H1 (cell line): ENCODE data around the gene DPT. TPM values are rescaled to one million over a fixed set of nuclear protein-coding genes. Genes with fewer than 3 reads are reported as not detected.

Source experiments
- PHF8 ChIP-seq: fragments of 200-600 bp; sonication (generic); conservative IDR thresholded peaks from 2 replicates; pipeline ENCODE4 v1.7.1; 2012; ENCODE audit warnings: low read depth, mild to moderate bottlenecking, inconsistent platforms, low read length, moderate library complexity
- POLR2AphosphoS5 ChIP-seq: IDR thresholded peaks from 2 replicates; pipeline ENCODE4 v1.6.1; 2011; ENCODE audit warnings: low read depth, low read length
- polyA plus RNA-seq, 7 experiments: library from polyadenylated mRNA; depleted of rRNA in 3 of 7; stranded (reverse) in 5 of 7; unstranded in 2 of 7; fragments of >200 nt in 5 of 7; fragments of 200-250 nt in 2 of 7; gene quantifications; 1 replicate in 5 of 7; 2 replicates in 1 of 7; 4 replicates in 1 of 7; pipeline versions ENCODE4 v1.2.1 to v1.2.3, GENCODE V29; 2011 to 2013; ENCODE audit warnings: missing spikeins in 2 of 7, mixed read lengths in 2 of 7
- total RNA-seq: library from RNA; stranded (reverse); fragmentation: NEBNext Ultra II Directional; extraction: Animal tissue kit (Norgen Biotek cat#: 25700); gene quantifications from 2 replicates; pipeline ENCODE4 v1.2.1, GENCODE V29; 2021

Gene DPT
- total and polyA plus RNA-seq, 2 of the 8 experiments (the other 6 are each of a cell fraction or from before 2014, with no cell fraction given) = not detected

GRCh38 chr1:168759077-168759476 is 30.1 kb upstream of the DPT start (continued):
- TF ChIP-seq POLR2AphosphoS5 = no peak
- no peak for TF ChIP-seq PHF8
